GM19463 (cell line): ENCODE measurements around the gene PNCK.

Source experiments
- ATAC-seq: cut with Tn5 transposase; IDR thresholded peaks from one replicate; pipeline ENCODE4 v1.9.1; 2021; ENCODE audit warnings: mild to moderate bottlenecking, moderate library complexity; ENCODE audit not compliant: unreplicated experiment

The PNCK gene

DNA sequence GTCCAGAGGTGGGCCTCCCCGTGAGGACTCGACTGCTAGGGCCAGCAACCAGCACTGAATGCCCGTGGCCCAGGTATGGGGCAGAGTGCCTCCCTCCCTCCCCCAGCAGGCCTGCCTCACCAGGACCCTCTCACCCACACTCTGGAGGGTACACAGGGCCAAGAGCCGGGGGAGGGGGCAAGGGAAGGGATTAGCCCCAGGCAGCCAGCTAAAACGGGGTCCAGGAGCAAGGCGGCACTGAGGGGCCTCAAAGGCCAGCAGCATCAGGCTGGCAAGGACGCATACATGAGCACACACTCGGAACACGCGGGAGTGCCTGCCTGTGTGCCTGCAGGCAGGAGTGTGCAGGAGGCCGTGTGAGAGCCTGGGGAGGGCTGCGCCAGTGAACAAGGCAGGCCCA is 44.9 kb downstream of the PNCK start:
- no peak for ATAC-seq

DNA sequence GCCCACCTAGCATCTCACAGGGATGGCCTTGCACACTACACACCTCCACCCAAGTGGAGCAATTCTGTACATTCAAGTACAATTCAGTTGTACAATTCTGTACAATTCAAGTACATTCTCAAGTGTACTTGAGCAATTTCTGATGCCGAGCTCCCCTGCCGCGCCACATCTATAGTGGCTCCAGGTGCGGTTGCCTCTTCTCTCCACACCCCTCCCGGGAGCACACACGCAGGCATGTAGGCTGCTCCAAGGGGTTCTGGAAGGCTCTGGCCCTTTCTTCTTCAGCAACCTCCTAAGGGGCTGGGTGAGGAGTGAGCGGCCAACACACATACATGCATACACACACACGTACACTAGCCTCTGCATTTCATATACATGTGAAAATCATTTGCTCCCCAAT is 45.5 kb downstream of the PNCK start:
- ATAC-seq = no peak

DNA sequence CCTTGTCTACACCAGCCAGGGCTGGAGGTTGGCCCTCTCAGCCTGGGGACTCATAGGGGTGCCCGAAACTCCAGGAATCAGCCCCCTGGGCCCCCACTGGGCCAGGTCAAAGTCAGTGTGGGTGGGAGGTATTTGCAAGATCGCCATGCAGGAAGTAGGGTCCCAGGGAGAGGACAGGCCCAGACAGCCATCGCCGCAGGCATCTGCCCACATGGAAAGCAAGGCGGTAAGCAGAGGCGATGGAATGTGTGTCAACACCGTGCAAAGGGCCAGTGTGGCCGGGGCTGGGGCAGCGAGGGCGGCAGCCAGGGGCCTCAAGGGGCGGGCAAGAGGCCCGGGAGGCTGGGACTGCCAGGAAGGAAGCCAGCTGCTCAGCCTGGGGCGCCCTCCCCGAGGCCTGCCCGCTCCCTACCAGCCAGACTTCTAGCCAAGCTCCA is 45.9 kb downstream of the PNCK start:
- ATAC-seq = no peak

DNA sequence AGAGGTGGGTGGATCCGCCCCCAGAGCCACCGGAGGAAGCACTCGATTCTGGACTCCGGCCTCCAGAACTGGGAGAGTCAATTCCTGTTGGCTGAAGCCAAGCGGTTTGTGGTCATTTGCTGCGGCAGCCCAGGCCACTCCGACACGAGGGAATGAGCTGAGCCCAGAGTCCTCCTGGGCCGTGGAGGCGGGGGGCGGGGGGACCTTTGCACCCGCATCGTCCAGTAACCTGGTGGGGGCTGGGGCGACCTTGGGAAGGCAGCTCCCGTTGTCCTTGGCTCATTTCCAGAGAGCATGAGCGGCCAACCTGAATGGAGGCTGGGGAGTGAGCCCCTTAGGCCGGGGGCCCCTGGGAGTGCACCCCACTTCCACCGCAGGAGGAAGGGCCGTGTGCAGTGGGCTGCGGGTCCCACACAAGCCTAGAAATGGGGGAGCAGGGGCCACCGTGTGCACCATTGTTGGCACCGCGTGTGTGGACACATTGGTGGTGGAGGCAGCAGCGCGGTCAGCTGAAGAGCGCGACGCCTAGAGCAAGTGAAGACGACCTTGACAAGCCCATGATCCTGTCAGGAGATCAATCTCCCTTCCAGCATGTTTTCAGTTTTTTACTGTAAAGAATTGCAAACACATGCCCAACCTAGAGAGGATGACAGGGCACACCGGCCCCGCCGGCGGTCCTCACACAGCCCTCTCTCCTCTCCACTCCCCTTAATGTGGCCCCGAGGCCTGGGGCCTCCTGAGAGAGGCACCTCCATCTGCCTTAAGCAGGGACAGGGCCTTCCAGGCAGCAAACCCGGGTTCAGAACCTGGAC is 46.5 kb downstream of the PNCK start:
- ATAC-seq = no peak

DNA sequence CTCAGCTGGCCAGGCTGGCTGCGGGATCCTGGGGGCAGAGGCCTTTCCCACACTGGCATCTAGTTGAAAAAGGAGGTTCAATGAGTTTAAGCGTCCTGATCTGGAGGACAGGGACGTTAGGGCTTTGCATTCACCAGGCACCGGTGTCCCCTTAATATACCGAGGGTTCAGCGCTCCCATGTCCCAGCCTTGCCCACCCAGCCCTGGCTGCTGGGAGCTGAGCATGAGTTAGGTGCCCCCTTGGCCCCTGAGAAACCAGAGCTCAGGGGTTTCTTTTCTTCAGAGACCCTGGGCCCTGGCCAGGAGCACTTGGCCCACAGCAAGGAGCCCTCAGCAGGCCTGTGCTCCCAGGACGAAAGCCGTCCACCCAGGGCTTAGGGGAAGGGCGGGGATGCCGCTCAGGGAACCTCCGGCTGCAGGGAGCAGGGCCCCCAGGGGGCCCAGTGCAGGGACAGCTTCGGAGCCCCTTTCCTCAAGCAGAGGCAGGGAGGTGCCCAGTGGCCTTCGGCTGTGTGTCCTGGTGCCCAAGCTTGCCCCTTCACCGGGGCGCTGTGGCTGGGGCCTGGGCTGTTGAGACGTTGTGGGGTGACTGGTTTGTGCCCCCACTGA is 47.5 kb downstream of the PNCK start:
- ATAC-seq = no peak

DNA sequence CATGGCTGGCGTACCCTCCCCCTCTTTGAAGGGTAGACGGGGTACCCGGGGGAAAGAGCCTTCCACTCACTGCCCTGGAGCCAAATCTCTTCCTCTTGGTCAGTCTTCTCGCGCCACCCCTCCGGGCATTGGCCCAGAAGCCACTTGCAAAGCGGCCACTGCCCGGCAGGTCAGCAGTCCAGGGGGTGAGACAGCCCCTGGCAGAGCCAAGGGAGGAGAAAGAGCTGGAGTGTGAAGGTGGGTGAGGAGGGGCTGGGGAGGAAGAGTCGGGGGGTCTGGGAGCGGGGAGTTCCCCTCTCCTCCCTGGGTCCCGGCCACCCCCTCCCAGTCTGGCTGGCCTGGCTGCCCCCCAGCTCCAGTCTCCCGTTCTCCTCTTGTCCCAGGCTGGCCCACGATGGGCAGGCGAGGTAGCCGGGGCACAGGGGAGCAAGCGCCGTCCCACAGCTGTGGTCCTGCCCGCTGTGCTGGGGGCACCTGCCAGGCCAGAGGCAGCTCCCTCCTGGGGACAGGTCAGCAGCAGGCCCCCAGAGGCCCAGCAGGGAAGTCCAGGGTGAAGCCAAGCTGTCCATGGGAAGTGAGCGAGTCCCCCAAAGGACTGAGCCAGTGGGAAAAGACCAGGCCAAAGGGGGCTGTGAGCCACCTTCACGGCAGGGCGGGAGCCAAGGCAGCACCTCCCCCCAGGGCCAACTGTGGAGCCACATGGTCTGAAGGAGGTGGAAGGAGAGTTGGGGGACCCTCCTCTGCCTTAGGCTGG is 48.2 kb downstream of the PNCK start:
- no peak for ATAC-seq

DNA sequence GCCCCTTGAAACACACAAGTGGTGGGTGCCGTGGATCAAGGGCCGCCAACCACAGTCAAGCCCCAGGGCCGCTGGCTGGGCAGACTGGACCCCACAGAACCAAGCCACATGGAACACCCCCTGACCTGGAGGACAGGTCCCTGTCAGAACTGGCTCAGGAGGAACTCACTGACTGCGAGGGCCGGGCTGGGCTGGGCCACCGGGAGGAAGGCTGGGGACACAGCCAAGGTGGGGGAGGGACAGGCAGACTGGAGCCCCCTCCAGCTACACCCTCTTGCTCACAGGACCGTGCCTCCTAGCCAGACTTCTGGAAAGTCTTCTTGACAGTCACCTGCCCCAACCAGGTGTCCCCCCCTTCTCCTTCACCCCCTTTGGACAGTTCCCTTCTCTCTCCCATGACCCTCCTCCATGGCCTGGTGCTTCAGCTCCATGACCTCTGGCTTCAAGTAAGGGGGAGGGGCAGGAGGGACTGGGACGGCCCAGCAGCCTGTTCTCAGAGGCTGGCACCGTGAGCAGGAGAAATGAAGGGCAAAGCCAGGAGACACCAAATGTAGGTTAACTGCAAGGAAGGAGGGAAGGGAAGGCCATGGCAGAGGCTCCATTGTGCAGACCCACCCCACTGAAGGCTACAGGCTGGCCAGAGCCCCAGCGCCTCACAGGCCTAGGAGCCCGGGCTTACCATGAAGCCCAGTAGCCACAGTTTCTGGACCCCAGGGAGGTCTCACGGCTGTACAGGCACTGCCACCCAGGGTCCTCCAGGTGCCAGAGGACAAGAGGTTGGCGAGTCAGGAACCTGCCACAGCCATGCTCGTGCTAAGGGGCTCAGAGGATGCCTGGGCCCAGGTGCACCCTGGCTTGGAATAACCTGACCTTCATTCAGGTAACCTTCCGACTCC is 49.2 kb downstream of the PNCK start:
- no peak for ATAC-seq

DNA sequence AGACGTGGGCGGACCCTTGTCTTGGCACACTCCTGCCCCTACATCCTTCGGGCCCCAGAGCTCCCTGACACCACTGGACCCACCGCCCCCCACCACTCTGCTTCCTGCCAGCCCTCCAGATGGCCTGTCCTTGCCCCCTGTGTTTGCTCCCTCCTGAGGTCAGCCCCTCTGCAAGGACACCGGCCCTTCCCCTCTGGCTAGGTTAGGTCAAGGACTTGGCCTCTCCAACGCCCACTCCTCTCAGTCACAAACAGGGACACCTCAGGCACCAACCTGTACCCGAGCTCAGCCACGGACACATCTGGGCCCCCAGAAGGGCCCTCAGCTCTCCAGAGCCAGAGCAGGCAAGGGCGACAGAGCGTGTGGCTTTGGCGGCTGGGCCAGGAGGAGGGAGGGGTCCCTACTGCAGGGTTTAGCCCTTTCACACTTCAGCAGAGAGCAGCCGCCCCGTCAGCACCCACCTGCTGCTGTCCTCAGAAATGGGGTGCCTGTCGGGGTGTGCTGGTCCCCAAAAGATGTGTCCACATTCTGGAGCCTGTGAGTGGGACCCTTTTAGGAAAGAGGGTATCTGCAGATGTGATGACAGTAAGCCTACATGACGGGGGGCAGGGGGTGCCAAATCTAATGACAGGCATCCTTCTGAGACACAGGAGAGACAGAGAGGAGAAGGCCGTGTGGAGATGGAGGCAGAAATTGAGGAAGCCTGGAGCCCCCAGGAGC is 50.1 kb downstream of the PNCK start:
- ATAC-seq = no peak

DNA sequence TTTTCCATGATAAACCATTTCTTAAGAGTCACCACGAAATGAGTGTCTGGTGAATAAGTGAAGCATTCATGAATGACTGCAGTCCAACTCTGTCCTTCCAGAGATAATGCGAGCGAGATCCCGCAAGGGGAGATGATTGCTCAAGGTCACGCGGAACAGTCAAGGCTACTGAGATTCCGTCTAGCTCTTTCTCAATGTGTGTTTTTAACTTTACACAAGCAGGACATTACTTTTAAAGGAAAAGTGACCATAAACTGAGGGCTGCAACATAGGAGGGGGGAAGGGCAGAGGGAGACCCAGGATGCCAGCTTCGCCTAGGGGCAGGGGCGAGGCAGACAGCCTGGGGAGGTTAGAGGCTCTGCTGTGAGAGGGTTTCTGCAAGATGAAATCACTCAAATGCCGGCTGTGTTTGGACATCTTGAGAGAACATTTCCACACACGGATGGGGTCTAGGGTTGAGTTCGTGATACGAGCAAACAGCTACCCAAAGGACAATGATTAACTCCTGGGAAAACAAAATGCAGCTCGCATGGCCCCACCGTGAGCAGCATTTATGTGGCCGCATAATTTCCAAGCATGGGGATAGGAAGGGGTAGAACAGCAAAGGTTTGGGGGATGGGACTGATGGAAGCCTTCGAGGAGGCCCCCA is 50.8 kb downstream of the PNCK start:
- ATAC-seq = no peak

DNA sequence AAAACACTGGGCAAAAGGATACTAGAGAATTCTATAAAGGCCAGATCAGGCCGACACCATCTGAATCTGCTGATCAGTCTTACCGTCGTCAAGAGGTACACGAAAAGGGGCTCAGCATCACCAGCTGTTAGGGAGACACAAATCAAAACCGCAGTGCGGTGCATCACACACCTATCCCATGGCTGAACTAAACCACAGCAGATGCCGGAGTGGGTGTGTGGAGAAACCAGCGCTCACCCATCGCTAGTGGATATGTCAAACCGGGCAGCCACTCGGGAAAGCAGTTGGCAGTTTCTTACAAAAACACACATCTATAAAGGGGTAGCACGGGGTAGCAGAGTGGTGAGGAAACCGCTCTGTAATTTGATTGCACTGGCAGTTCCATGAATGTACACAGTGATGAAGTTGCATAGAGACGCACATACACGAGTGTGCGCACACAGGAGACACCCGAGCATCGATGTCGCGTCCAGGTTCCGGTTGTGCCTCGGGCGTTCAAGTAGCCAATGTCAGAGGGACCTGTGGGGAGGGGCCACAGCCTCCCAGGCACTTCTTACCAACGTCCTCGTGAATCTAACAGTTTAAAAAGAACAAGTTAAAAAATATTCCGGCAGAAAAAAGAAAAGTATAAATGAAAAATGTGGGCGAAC is 51.5 kb downstream of the PNCK start:
- ATAC-seq = no peak

DNA sequence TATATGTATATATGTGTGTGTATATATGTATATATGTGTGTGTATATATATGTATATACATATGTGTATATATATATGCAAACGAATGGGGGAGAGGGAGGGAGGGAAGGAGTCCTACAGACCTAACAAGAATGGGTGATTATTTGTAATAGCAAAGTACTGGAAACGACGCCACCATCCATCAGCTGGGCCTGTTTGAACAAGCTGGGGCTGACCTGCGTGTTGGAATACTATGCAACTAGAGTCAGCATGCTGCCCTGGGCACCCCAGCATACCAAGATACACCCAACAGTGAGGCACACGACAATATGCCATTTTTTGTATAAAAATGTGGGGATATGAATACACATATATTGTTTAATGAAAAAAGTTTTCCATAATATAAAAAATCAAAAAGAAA is 53.0 kb downstream of the PNCK start:
- ATAC-seq = no peak
